Measurements from ENCODE around the gene RBMS3.
"Not testable (repeated sequence)": the region's sequence is repeated elsewhere in the genome, so short reads cannot be mapped to it uniquely, and the experiment has no call there.

Gene RBMS3

DNA sequence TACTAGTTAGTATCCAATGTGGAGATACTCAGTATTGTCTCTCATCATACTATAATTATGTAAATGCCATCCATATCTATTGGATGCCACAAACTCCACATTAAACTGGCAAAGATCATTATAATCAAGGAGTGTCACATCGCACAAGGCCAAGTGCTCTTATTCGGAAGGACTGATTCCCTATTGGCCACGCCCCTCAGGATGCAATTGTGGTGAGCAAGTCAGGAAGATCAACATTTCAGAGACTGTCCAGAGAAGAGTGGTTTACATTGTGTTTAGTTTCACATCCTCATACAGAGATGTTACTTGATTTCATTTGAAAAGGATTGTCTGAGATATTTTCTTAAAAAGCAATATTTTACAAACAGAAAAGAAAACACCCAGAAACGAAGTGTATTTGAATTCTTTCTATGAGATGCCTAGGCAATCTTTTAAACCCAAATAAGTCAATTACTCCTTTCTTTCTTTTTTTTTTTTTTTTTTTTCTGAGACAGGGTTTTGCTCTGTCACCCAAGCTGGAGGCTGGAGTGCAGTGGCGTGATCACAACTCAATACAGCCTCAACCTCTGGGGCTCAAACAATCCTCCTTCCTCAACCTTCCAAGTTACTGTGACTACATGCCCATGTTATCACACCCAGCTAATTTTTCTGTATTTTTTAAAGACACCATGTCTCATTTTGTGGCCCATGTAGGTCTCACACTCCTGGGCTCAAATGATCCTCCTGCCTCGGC is 369.1 kb downstream of the RBMS3 start:
- Histone ChIP-seq H3K27ac (ENCODE audit: low read length) (no peak overlapping the region), H3K9ac (ENCODE audit: low read depth, low read length) (no peak overlapping the region), H3K9me3 (ENCODE audit: insufficient read depth, low read depth, low read length) (no peaks in the 10 kb centered on the region), H3K27me3 (ENCODE audit: insufficient read depth, low read length) (no peaks in the 10 kb centered on the region), H3K36me3 (ENCODE audit: insufficient read depth, low read depth, low read length) (no peaks in the 10 kb centered on the region), H3K4me3 (ENCODE audit: low read length) (no peak overlapping the region), H3K4me1 (ENCODE audit: insufficient read depth, low read length) (peaks cover 3% of the 10 kb centered on the region; the same call in 1 of the 2 replicates)

DNA sequence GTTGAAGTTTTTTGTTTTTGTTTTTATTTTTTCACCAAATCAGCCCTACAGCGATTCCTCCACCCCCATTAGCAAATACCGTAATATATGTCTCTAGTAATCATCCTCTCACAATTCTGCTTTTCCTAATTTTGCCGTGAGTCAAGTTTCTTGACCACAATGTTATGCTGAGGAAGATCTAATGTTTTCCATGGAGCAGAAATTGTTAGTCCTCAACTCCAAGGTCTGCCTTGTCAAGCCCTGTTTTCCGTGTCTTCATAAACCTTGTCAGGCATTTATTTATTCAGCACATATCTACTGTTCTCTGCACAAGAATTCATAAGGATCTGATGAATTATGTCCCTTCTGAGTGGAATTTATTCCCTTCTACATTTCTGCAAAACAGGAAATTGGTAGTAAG is 372.8 kb downstream of the RBMS3 start:
- Histone ChIP-seq H3K4me3 (ENCODE audit: low read length) (no peak overlapping the region), H3K9me3 (ENCODE audit: insufficient read depth, low read depth, low read length) (no peaks in the 10 kb centered on the region), H3K9ac (ENCODE audit: low read depth, low read length) (no peak overlapping the region), H3K27ac (ENCODE audit: low read length) (no peak overlapping the region), H3K4me1 (ENCODE audit: insufficient read depth, low read length) (peaks cover 8% of the 10 kb centered on the region; the same call in 1 of the 2 replicates), H3K27me3 (ENCODE audit: insufficient read depth, low read length) (no peaks in the 10 kb centered on the region), H3K36me3 (ENCODE audit: insufficient read depth, low read depth, low read length) (no peaks in the 10 kb centered on the region)

- H3K9ac ChIP-seq (ENCODE audit: low read depth, low read length): no peak overlapping the region
- H3K9me3 ChIP-seq (ENCODE audit: insufficient read depth, low read depth, low read length): no peaks in the 10 kb centered on the region
- H3K36me3 ChIP-seq (ENCODE audit: insufficient read depth, low read depth, low read length): no peaks in the 10 kb centered on the region
- peaks cover 8% of the 10 kb centered on the region; the same call in 1 of the 2 replicates for H3K4me1 ChIP-seq (ENCODE audit: insufficient read depth, low read length)
- no peak overlapping the region for H3K4me3 ChIP-seq (ENCODE audit: low read length)
- H3K27ac ChIP-seq (ENCODE audit: low read length): no peak overlapping the region
- no peaks in the 10 kb centered on the region for H3K27me3 ChIP-seq (ENCODE audit: insufficient read depth, low read length)
These were observed 374.3 kb downstream of the RBMS3 start for GRCh38 chr3:29655015-29655747.

DNA sequence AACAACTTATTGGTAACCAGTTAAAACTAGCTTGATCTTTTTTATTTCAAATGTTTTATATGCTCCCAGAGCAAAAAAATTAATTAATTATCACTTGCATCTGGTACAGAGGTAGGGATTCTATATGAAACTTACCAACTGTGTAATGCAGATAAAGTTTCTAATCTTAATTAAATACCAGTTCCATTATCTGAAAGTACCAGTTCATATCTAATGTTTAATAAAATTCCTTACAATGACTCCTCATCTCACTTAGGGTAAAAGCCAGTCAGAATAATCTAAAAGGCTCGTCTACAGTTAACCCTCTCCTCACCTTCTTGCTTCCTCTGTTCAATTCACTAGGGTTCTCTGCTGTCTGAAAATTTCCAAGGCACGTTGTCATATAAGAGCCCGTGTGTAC is 384.8 kb downstream of the RBMS3 start:
- Histone ChIP-seq H3K9me3 (ENCODE audit: insufficient read depth, low read depth, low read length) (no peaks in the 10 kb centered on the region), H3K27ac (ENCODE audit: low read length) (no peak overlapping the region), H3K9ac (ENCODE audit: low read depth, low read length) (no peak overlapping the region), H3K27me3 (ENCODE audit: insufficient read depth, low read length) (no peaks in the 10 kb centered on the region), H3K4me1 (ENCODE audit: insufficient read depth, low read length) (no peaks in the 10 kb centered on the region), H3K36me3 (ENCODE audit: insufficient read depth, low read depth, low read length) (no peaks in the 10 kb centered on the region), H3K4me3 (ENCODE audit: low read length) (no peak overlapping the region)

GRCh38 chr3:29668233-29668632 is 387.4 kb downstream of the RBMS3 start:
- Histone ChIP-seq H3K4me1 (ENCODE audit: insufficient read depth, low read length) (no peaks in the 10 kb centered on the region), H3K27ac (ENCODE audit: low read length) (no peak overlapping the region), H3K4me3 (ENCODE audit: low read length) (no peak overlapping the region), H3K27me3 (ENCODE audit: insufficient read depth, low read length) (no peaks in the 10 kb centered on the region), H3K9me3 (ENCODE audit: insufficient read depth, low read depth, low read length) (no peaks in the 10 kb centered on the region), H3K9ac (ENCODE audit: low read depth, low read length) (no peak overlapping the region), H3K36me3 (ENCODE audit: insufficient read depth, low read depth, low read length) (no peaks in the 10 kb centered on the region)

- H3K27me3 ChIP-seq (ENCODE audit: insufficient read depth, low read length): no peaks in the 10 kb centered on the region
These were observed 387.9 kb downstream of the RBMS3 start for GRCh38 chr3:29668728-29669127.

GRCh38 chr3:29670476-29670875 is 389.6 kb downstream of the RBMS3 start:
- H3K27me3 ChIP-seq (ENCODE audit: insufficient read depth, low read length); H3K36me3 ChIP-seq (ENCODE audit: insufficient read depth, low read depth, low read length); H3K4me1 ChIP-seq (ENCODE audit: insufficient read depth, low read length); H3K4me3 ChIP-seq (ENCODE audit: low read length); H3K9ac ChIP-seq (ENCODE audit: low read depth, low read length); H3K27ac ChIP-seq (ENCODE audit: low read length); H3K9me3 ChIP-seq (ENCODE audit: insufficient read depth, low read depth, low read length): not testable (repeated sequence)

More at GRCh38 chr3:29668728-29669127, 387.9 kb downstream of the RBMS3 start:
- no peaks in the 10 kb centered on the region for H3K4me1 ChIP-seq (ENCODE audit: insufficient read depth, low read length)
- no peak overlapping the region for H3K27ac ChIP-seq (ENCODE audit: low read length)
- no peak overlapping the region for H3K9ac ChIP-seq (ENCODE audit: low read depth, low read length)
- H3K4me3 ChIP-seq (ENCODE audit: low read length): no peak overlapping the region
- H3K9me3 ChIP-seq (ENCODE audit: insufficient read depth, low read depth, low read length): no peaks in the 10 kb centered on the region
- H3K36me3 ChIP-seq (ENCODE audit: insufficient read depth, low read depth, low read length): no peaks in the 10 kb centered on the region

GRCh38 chr3:29677421-29677820 is 396.6 kb downstream of the RBMS3 start:
- Histone ChIP-seq H3K9me3 (ENCODE audit: insufficient read depth, low read depth, low read length) (no peaks in the 10 kb centered on the region), H3K4me1 (ENCODE audit: insufficient read depth, low read length) (no peaks in the 10 kb centered on the region), H3K27ac (ENCODE audit: low read length) (no peak overlapping the region), H3K9ac (ENCODE audit: low read depth, low read length) (no peak overlapping the region), H3K4me3 (ENCODE audit: low read length) (no peak overlapping the region), H3K27me3 (ENCODE audit: insufficient read depth, low read length) (no peaks in the 10 kb centered on the region), H3K36me3 (ENCODE audit: insufficient read depth, low read depth, low read length) (no peaks in the 10 kb centered on the region)

DNA sequence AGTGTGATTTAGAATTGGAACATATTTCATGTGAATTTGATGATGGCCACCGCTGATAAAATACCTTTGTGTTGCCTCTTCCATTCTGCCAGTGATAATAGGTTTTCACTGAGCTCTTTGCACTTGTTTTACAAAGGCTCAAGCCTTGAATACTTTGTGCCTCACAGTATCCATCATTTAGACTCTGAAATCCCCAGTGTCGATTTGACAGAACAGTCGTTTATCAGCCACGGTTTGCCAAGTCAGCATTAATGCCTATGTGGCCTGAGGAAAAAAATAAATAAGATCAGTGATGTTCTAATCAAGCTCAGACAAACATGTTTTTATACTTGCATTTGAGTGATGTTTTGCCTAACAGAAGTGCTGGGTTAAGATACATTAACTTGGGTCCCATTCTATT is 399.1 kb downstream of the RBMS3 start:
- H3K9me3 ChIP-seq (ENCODE audit: insufficient read depth, low read depth, low read length): no peaks in the 10 kb centered on the region
- no peak overlapping the region for H3K27ac ChIP-seq (ENCODE audit: low read length)
- H3K4me3 ChIP-seq (ENCODE audit: low read length): no peak overlapping the region
- no peaks in the 10 kb centered on the region for H3K36me3 ChIP-seq (ENCODE audit: insufficient read depth, low read depth, low read length)
- no peaks in the 10 kb centered on the region for H3K27me3 ChIP-seq (ENCODE audit: insufficient read depth, low read length)
- H3K4me1 ChIP-seq (ENCODE audit: insufficient read depth, low read length): no peaks in the 10 kb centered on the region
- H3K9ac ChIP-seq (ENCODE audit: low read depth, low read length): no peak overlapping the region

DNA sequence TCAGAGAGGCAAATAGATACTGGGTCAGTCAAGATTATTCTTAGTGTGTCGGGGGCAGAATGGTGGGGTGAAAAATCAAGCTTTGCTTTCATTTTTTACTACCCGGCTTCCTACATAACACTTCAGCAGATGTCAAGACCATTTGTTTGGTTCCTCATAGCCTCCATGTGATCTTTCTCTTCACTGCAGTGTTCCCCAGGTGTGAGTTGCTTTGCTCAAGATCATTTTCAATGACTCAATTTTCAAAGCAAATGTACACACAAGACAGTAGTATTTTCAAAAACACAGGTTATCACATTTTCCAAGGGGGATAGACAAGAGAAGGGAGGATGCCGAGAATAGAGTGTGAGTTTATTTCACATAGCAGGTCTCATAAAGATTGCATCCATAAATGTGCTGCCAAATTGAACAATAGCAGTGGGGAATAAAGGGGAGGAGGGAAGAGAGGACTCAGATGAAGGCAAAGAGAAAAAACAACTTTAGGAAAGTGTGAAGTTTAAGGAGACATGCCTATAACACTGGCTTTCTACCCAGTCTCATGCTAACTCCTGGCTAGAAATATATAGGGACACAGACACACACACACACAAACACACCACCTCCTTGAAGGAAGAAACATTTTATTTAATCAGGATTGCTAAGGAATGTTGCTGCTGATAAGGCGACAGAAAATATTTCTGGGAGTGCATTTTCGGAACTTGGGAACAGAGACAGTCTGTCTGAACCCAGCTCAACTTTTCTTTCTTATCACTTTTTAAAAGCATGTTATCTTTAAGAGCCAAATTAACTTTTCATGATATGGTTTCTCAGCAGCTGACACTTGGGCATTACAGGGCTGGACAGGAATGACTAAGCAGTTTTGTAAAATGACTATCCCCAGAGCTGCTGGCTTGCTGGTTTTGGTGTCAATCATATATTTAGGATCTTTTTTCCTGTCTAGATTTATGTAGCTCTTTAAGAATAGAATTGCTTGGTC is 402.4 kb downstream of the RBMS3 start:
- no peak overlapping the region for H3K9ac ChIP-seq (ENCODE audit: low read depth, low read length)
- H3K36me3 ChIP-seq (ENCODE audit: insufficient read depth, low read depth, low read length): no peaks in the 10 kb centered on the region
- H3K27me3 ChIP-seq (ENCODE audit: insufficient read depth, low read length): no peaks in the 10 kb centered on the region
- H3K4me1 ChIP-seq (ENCODE audit: insufficient read depth, low read length): no peaks in the 10 kb centered on the region
- no peaks in the 10 kb centered on the region for H3K9me3 ChIP-seq (ENCODE audit: insufficient read depth, low read depth, low read length)
- H3K27ac ChIP-seq (ENCODE audit: low read length): no peak overlapping the region
- no peak overlapping the region for H3K4me3 ChIP-seq (ENCODE audit: low read length)

DNA sequence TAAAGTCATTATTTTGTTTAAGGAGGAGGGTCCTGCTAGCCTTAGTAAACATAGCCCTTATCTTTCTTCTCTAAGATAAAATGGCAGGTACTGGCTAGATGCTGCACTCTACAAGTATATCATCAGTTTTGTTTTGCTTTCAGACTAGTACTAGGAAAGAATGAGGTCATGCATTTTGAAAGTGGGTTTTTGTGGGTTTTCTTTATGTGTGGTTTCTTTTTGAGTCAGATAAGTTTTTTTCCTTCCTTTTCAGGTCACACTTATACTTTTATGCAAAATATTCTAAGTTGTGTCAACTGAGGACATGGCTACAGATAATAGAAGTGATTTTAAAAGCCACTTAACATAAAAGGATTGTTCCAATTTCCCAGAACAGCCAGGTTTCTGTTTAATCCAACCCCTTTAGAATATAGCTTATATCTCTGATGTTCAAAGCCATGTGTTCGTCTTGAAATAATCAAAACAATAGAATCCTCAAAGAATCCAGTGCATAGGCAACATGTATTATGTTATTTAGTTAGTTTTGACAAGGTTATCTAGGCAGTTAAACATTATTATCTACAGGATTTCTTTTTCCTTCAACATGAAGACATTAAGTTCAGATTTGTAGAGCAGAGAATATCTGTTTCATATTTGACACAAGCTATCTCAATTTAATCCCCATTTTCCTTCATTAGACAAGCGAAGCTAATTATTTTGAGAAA is 406.2 kb downstream of the RBMS3 start:
- H3K4me3 ChIP-seq (ENCODE audit: low read length): no peak overlapping the region
- H3K36me3 ChIP-seq (ENCODE audit: insufficient read depth, low read depth, low read length): no peaks in the 10 kb centered on the region
- no peaks in the 10 kb centered on the region for H3K9me3 ChIP-seq (ENCODE audit: insufficient read depth, low read depth, low read length)
- no peak overlapping the region for H3K27ac ChIP-seq (ENCODE audit: low read length)
- H3K27me3 ChIP-seq (ENCODE audit: insufficient read depth, low read length): no peaks in the 10 kb centered on the region
- H3K9ac ChIP-seq (ENCODE audit: low read depth, low read length): no peak overlapping the region
- no peaks in the 10 kb centered on the region for H3K4me1 ChIP-seq (ENCODE audit: insufficient read depth, low read length)

Data from iPS-20b (cell line).